Thyroid gland (tissue), 4 donors: ENCODE measurements around the gene LMBR1. TPM values are rescaled to one million over a fixed set of nuclear protein-coding genes. Genes with fewer than 3 reads are reported as not detected.
"Not testable (repeated sequence)": the region's sequence is repeated elsewhere in the genome, so short reads cannot be mapped to it uniquely, and the experiment has no call there.

Source experiments
- DNase-seq, 2 donors: peaks; one replicate each; pipeline ENCODE4 v3.0.0-alpha.2; 2019
- H3K27ac ChIP-seq, 3 donors: fragments of 200-600 bp; sonication (generic); 1 replicate in 2 of 3; 2 replicates in 1 of 3; pipeline ENCODE4 v1.5.1; 2016 to 2019; ENCODE audit warnings: mild to moderate bottlenecking in 1 of 3, moderate library complexity in 1 of 3
- H3K27me3 ChIP-seq: fragments of 200-600 bp; sonication (generic); one replicate; pipeline ENCODE4 v1.5.1; 2019
- H3K36me3 ChIP-seq, 2 donors: fragments of 200-600 bp; sonication (generic); one replicate each; pipeline ENCODE4 v1.5.1; 2016 to 2019
- H3K4me1 ChIP-seq, 2 donors: fragments of 200-600 bp; sonication (generic); one replicate each; pipeline ENCODE4 v1.5.1; 2017 to 2019
- H3K4me3 ChIP-seq, 3 donors: fragments of 200-600 bp; sonication (generic); replicated peaks in 1 of 3; 1 replicate in 2 of 3; 2 replicates in 1 of 3; pipeline ENCODE4 v1.5.1; 2016; ENCODE audit warnings: mild to moderate bottlenecking in 1 of 3
- H3K9me3 ChIP-seq: fragments of 200-600 bp; sonication (generic); one replicate; pipeline ENCODE4 v1.5.1; 2017
- POLR2A ChIP-seq, 2 donors: fragments of 450-650 bp; IDR thresholded peaks; one replicate each; pipeline ENCODE4 v1.6.1; 2017; ENCODE audit warnings: antibody characterized with exemption in 2 of 2, mild to moderate bottlenecking in 2 of 2, moderate library complexity in 1 of 2
- WGBS, 2 donors: methylation state at CpG; one replicate each; pipeline ENCODE4 v1.1.5; 2017; 5-methylcytosine and 5-hydroxymethylcytosine counted together
- intact Hi-C: fragments of 100-400 bp; cut with DNase I; formaldehyde crosslinking; loops from one replicate; pipeline ENCODE4 v1.15.1; 2023
- total RNA-seq, 4 donors: library from RNA; depleted of rRNA; stranded (reverse); fragments of >200 nt; gene quantifications; one replicate each; pipeline ENCODE4 v1.2.3, GENCODE V29; 2016
- TF ChIP-seq, protein P1 (sequence below), 6 experiments: fragments of 200-600 bp in 3 of 6; fragments of 450-650 bp in 3 of 6; sonication (generic) in 3 of 6; IDR thresholded peaks; one replicate each; pipeline ENCODE4 v1.5.1; 2016 to 2019; ENCODE audit warnings: antibody characterized with exemption in 6 of 6, mild to moderate bottlenecking in 2 of 6, inconsistent platforms in 1 of 6, moderate library complexity in 1 of 6

LMBR1 gene
- total RNA-seq, 4 donors from 2014 or later = 73.9 to 205 (median 113) TPM

- H3K27ac ChIP-seq = no peak overlapping the region
Observed at GRCh38 chr7:156702399-156702798, 190.6 kb downstream of the LMBR1 start.

GRCh38 chr7:156701787-156702186, 191.2 kb downstream of the LMBR1 start:
- H3K4me3 ChIP-seq, H3K27ac ChIP-seq, intact Hi-C loops, DNase-seq, H3K9me3 ChIP-seq, H3K36me3 ChIP-seq, H3K27me3 ChIP-seq: not testable (repeated sequence)
- 100% methylated on average over 1 of the region's 1 CpG for WGBS, 2 donors
- H3K4me1 ChIP-seq = peaks cover 11 to 12% of the 10 kb centered on the region in 2 donors

More at GRCh38 chr7:156702399-156702798, 190.6 kb downstream of the LMBR1 start:
- no peaks in the 10 kb centered on the region for H3K36me3 ChIP-seq
- no peak for DNase-seq
- intact Hi-C loops = no loop called here
- no peaks in the 10 kb centered on the region for H3K27me3 ChIP-seq
- peaks cover 11 to 12% of the 10 kb centered on the region in 2 donors for H3K4me1 ChIP-seq
- TF ChIP-seq, protein P1, sequence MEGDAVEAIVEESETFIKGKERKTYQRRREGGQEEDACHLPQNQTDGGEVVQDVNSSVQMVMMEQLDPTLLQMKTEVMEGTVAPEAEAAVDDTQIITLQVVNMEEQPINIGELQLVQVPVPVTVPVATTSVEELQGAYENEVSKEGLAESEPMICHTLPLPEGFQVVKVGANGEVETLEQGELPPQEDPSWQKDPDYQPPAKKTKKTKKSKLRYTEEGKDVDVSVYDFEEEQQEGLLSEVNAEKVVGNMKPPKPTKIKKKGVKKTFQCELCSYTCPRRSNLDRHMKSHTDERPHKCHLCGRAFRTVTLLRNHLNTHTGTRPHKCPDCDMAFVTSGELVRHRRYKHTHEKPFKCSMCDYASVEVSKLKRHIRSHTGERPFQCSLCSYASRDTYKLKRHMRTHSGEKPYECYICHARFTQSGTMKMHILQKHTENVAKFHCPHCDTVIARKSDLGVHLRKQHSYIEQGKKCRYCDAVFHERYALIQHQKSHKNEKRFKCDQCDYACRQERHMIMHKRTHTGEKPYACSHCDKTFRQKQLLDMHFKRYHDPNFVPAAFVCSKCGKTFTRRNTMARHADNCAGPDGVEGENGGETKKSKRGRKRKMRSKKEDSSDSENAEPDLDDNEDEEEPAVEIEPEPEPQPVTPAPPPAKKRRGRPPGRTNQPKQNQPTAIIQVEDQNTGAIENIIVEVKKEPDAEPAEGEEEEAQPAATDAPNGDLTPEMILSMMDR (IDR thresholded peaks at IDR 0.05) = no peak
- TF ChIP-seq POLR2A (IDR thresholded peaks at IDR 0.05) = no peak
- no peak overlapping the region for H3K4me3 ChIP-seq
- no peaks in the 10 kb centered on the region for H3K9me3 ChIP-seq

- DNase-seq, H3K4me1 ChIP-seq, H3K36me3 ChIP-seq, H3K9me3 ChIP-seq, H3K27me3 ChIP-seq, H3K4me3 ChIP-seq, H3K27ac ChIP-seq, intact Hi-C loops: not testable (repeated sequence)
- WGBS, 2 donors = 90 to 98% methylated on average over 4 of the region's 4 CpGs
Observed at GRCh38 chr7:156698512-156698911, 194.5 kb downstream of the LMBR1 start.

DNA sequence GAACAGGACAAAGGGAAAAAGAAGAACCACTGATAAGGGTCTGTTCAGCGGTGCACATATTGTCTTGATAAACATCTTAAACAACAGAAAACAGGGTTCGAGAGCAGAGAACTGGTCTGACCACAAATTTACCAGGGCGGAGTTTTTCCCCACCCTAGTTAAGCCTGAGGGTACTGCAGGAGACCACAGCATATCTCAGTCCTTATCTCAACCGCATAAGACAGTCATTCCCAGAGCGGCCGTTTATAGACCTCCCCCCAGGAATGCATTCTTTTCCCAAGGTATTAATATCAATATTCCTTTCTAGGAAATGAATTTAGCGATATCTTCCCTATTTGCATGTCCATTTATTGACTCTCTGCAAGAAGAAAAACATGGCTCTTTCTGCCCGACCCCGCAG, 195.7 kb downstream of the LMBR1 start:
- DNase-seq, H3K4me1 ChIP-seq, intact Hi-C loops, H3K4me3 ChIP-seq, H3K36me3 ChIP-seq, H3K27ac ChIP-seq, H3K27me3 ChIP-seq, H3K9me3 ChIP-seq: not testable (repeated sequence)
- 94 to 96% methylated on average over 9 of the region's 9 CpGs for WGBS, 2 donors

- Histone ChIP-seq H3K4me3 (no peak overlapping the region), H3K27me3 (no peaks in the 10 kb centered on the region), H3K27ac (no peak overlapping the region), H3K9me3 (no peaks in the 10 kb centered on the region), H3K4me1 (no peaks in the 10 kb centered on the region), H3K36me3 (no peaks in the 10 kb centered on the region)
- 96 to 97% methylated on average over 3 of the region's 3 CpGs for WGBS, 2 donors
- intact Hi-C loops = no loop called here
- DNase-seq = no peak
- no peak for TF ChIP-seq POLR2A (IDR thresholded peaks at IDR 0.05)
- TF ChIP-seq, protein P1 (IDR thresholded peaks at IDR 0.05) = no peak
Observed at GRCh38 chr7:156693627-156694026, 199.4 kb downstream of the LMBR1 start.

DNA sequence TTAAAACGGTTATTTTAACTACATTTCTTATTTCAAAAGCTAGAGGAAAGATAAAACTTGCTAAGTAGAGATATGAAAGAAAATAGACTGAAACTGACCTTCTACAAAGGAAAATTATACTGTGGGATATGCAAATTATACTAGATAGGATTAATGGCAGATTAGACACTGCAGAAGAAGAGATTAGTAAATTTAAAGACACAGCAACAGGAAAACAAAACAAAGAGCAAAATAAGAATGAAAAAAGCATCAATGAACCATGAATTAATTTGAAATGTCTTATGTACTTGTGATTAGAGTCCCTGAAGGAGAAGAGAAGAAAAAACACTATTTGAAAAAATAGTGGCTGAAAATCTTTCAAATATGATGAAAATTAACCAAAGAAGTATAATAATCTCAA, 200.1 kb downstream of the LMBR1 start:
- Histone ChIP-seq H3K27ac (no peak overlapping the region), H3K4me3 (no peak overlapping the region), H3K27me3 (no peaks in the 10 kb centered on the region), H3K36me3 (no peaks in the 10 kb centered on the region), H3K4me1 (no peaks in the 10 kb centered on the region), H3K9me3 (no peaks in the 10 kb centered on the region)
- no peak for TF ChIP-seq POLR2A (IDR thresholded peaks at IDR 0.05)
- TF ChIP-seq, protein P1 (IDR thresholded peaks at IDR 0.05) = no peak
- WGBS, 2 donors = 90 to 92% methylated on average over 1 of the region's 1 CpG
- intact Hi-C loops = no loop called here
- no peak for DNase-seq

DNA sequence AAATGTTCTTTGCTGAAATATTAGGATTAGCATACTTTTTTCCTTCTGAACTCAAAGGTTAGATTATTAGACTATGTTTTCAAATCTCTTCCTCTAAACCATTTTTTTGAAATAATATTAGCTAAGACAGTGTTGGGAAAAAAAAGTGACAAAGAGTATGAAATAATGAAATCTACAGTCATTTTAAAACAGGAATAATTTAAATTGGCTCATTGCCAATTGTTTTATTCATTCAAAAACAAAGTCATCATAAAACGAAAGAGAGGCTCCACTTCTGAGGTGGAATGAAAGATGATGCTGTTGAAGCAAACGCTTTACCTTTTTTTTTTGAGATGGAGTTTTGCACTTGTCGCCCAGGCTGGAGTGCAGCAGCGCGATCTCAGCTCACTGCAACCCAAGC, 201.2 kb downstream of the LMBR1 start:
- Histone ChIP-seq H3K36me3 (no peaks in the 10 kb centered on the region), H3K27me3 (no peaks in the 10 kb centered on the region), H3K4me3 (no peak overlapping the region), H3K9me3 (no peaks in the 10 kb centered on the region), H3K27ac (no peak overlapping the region), H3K4me1 (no peaks in the 10 kb centered on the region)
- DNase-seq = no peak
- TF ChIP-seq POLR2A (IDR thresholded peaks at IDR 0.05) = no peak
- TF ChIP-seq, protein P1 (IDR thresholded peaks at IDR 0.05) = no peak
- WGBS, 2 donors = 71 to 94% methylated on average over 5 of the region's 5 CpGs
- intact Hi-C loops = no loop called here
